Measurements from ENCODE around the gene PGA3. TPM values are rescaled to one million over a fixed set of nuclear protein-coding genes. Genes with fewer than 3 reads are reported as not detected.
A peak's percentile ranks its signal among the peaks of the same experiment; 100 is the strongest.

The PGA3 gene
- total and polyA plus RNA-seq, 7 donors: 0.06 to 25.2 (median 2.5) TPM; not detected in 2

GRCh38 chr11:61157743-61158142 is 45.6 kb upstream of the PGA3 start:
- TF ChIP-seq EP300 (IDR thresholded peaks at IDR 0.05) (no peak), POLR2A (IDR thresholded peaks at IDR 0.05) (no peak), POLR2AphosphoS5 (IDR thresholded peaks at IDR 0.05) (no peak), CTCF (IDR thresholded peaks at IDR 0.05) (no peak)
- H3K36me3 ChIP-seq: no peaks in the 10 kb centered on the region
- peak overlapping the region; percentile 91 to 99 (median 98) for H3K27ac ChIP-seq
- peaks cover 0 to 57% (median 51%) of the 10 kb centered on the region in 4 donors for H3K4me1 ChIP-seq
- no peak for DNase-seq
- intact Hi-C loops (cut with DNase I): no loop called here
- H3K4me3 ChIP-seq: no peak overlapping the region
- H3K27me3 ChIP-seq: no peaks in the 10 kb centered on the region
- 30 to 64% methylated on average over 3 of the region's 3 CpGs for WGBS, 2 donors
- H3K9me3 ChIP-seq: peaks cover 0 to 2% (median 0%) of the 10 kb centered on the region in 4 donors

- peak; percentile 30 for DNase-seq
- intact Hi-C loops (cut with DNase I): no loop called here
Observed at GRCh38 chr11:61158691-61159381, 44.5 kb upstream of the PGA3 start.

GRCh38 chr11:61160487-61161189 is 42.7 kb upstream of the PGA3 start:
- TF ChIP-seq POLR2A (IDR thresholded peaks at IDR 0.05) (no peak), CTCF (IDR thresholded peaks at IDR 0.05) (no peak), EP300 (IDR thresholded peaks at IDR 0.05) (no peak), POLR2AphosphoS5 (IDR thresholded peaks at IDR 0.05) (peak in 3 of 4 donors; percentile 58 to 72 (median 70))
- Histone ChIP-seq H3K27me3 (no peaks in the 10 kb centered on the region), H3K4me1 (peaks cover 0 to 43% (median 35%) of the 10 kb centered on the region in 4 donors), H3K36me3 (no peaks in the 10 kb centered on the region), H3K9me3 (no peaks in the 10 kb centered on the region), H3K4me3 (peak overlapping the region; percentile 55 to 95 (median 74)), H3K27ac (peak overlapping the region; percentile 91 to 99 (median 98))
- no peak for DNase-seq
- intact Hi-C loops (cut with DNase I): loop anchor here (2.0 to 5.0 kb wide), 2 partner anchors 248 to 318 kb away; partner anchors contain the start of gene CCDC86
- WGBS, 2 donors: 5 to 15% methylated on average over 25 of the region's 25 CpGs

More at GRCh38 chr11:61158691-61159381, 44.5 kb upstream of the PGA3 start:
- no peaks in the 10 kb centered on the region for H3K36me3 ChIP-seq
- no peak for TF ChIP-seq CTCF (IDR thresholded peaks at IDR 0.05)
- peak in 1 of 4 donors; percentile 33 for TF ChIP-seq POLR2AphosphoS5 (IDR thresholded peaks at IDR 0.05)
- peaks cover 0 to 2% (median 0%) of the 10 kb centered on the region in 4 donors for H3K9me3 ChIP-seq
- H3K27ac ChIP-seq: peak overlapping the region; percentile 91 to 99 (median 98)
- 12 to 54% methylated on average over 3 of the region's 3 CpGs for WGBS, 2 donors
- peaks cover 0 to 46% (median 40%) of the 10 kb centered on the region in 4 donors for H3K4me1 ChIP-seq
- H3K27me3 ChIP-seq: no peaks in the 10 kb centered on the region
- no peak overlapping the region for H3K4me3 ChIP-seq

GRCh38 chr11:61161190-61162091 is 41.9 kb upstream of the PGA3 start, which contains the start of gene VPS37C:
Gene VPS37C (minus strand): TSS chr11:61161426. CDS start chr11:61138829, 22,597 bp downstream.
- intact Hi-C loops (cut with DNase I): loop anchor here (2.0 to 5.0 kb wide), 2 partner anchors 249 to 319 kb away; partner anchors contain the start of gene CCDC86
- Histone ChIP-seq H3K27ac (peak within 1 kb of the TSS; percentile 91 to 99 (median 98)), H3K36me3 (no peaks in the 10 kb centered on the region), H3K9me3 (no peaks in the 10 kb centered on the region), H3K27me3 (no peaks in the 10 kb centered on the region), H3K4me3 (peak within 1 kb of the TSS; percentile 55 to 95 (median 74)), H3K4me1 (peaks cover 0 to 43% (median 35%) of the 10 kb centered on the region in 4 donors)
- WGBS, 2 donors: 0 to 1% methylated on average over 85 of the region's 85 CpGs
- DNase-seq: peak; percentile 92
- TF ChIP-seq POLR2A (IDR thresholded peaks at IDR 0.05): peak in 1 of 2 donors; percentile 20
- no peak for TF ChIP-seq EP300 (IDR thresholded peaks at IDR 0.05)
- TF ChIP-seq POLR2AphosphoS5 (IDR thresholded peaks at IDR 0.05): peak; percentile 42 to 77 (median 64)
- no peak for TF ChIP-seq CTCF (IDR thresholded peaks at IDR 0.05)
